Adrenal gland (tissue), 12 donors: ENCODE results near the gene MDP1. TPM values are rescaled to one million over a fixed set of nuclear protein-coding genes. Genes with fewer than 3 reads are reported as not detected.

Experiments used
- DNase-seq, 7 donors: peaks; one replicate each; pipeline ENCODE4 v3.0.0-alpha.2; 2019 to 2020
- H3K27ac ChIP-seq, 5 donors: fragments of 200-600 bp; sonication (generic) in 4 of 5; 1 replicate in 3 of 5; 2 replicates in 2 of 5; pipeline versions ENCODE4 v1.5.1 to v1.8.0; 2016 to 2020; ENCODE audit warnings: mild to moderate bottlenecking in 1 of 5
- H3K27me3 ChIP-seq: fragments of 200-600 bp; 2 replicates; pipeline ENCODE4 v1.8.0; 2021
- H3K36me3 ChIP-seq, 2 donors: fragments of 200-600 bp; replicated peaks in 1 of 2; 1 replicate in 1 of 2; 2 replicates in 1 of 2; pipeline versions ENCODE4 v1.5.1 to v1.8.0; 2018 to 2022
- H3K4me1 ChIP-seq, 2 donors: fragments of 200-600 bp; replicated peaks in 1 of 2; 1 replicate in 1 of 2; 2 replicates in 1 of 2; pipeline versions ENCODE4 v1.5.1 to v1.8.0; 2018 to 2021
- H3K4me3 ChIP-seq, 4 donors: fragments of 200-600 bp; sonication (generic) in 3 of 4; one replicate each; pipeline ENCODE4 v1.5.1; 2016 to 2018
- H3K9me3 ChIP-seq, 3 donors: fragments of 200-600 bp; sonication (generic) in 1 of 3; replicated peaks in 1 of 3; 1 replicate in 2 of 3; 2 replicates in 1 of 3; pipeline versions ENCODE4 v1.5.1 to v1.8.0; 2016 to 2021
- POLR2A ChIP-seq, 2 donors: fragments of 450-650 bp; IDR thresholded peaks; one replicate each; pipeline ENCODE4 v1.6.1; 2017; ENCODE audit warnings: antibody characterized with exemption in 2 of 2, mild to moderate bottlenecking in 2 of 2, moderate library complexity in 1 of 2
- WGBS, 4 donors: extraction: QIAGEN DNeasy Blood & Tissue Kit in 2 of 4; methylation state at CpG; one replicate each; pipeline versions ENCODE4 v1.1.5 to v1.1.7; 2013 to 2017; 5-methylcytosine and 5-hydroxymethylcytosine counted together
- intact Hi-C, 2 donors: fragments of 100-400 bp; cut with DNase I; formaldehyde crosslinking; loops; one replicate each; pipeline versions ENCODE4 v1.14.1 to v1.15.0; 2022 to 2023
- polyA plus RNA-seq, 3 donors: library from polyadenylated mRNA; stranded (reverse); fragments of 200-250 nt in 2 of 3; fragments of 350-450 nt in 1 of 3; fragmentation: Illumina TruSeq in 1 of 3; extraction: RNeasy Lipid Tissue Mini Kit (QIAGEN cat#74804) in 1 of 3; gene quantifications; one replicate each; pipeline ENCODE4 v1.2.3, GENCODE V29; 2013 to 2014
- total RNA-seq, 9 donors: library from RNA; depleted of rRNA in 4 of 9; stranded (reverse); fragments of >200 nt in 4 of 9; fragments of 120-200 nt in 1 of 9; fragmentation: NEBNext Ultra II Directional in 1 of 9; extraction: Animal tissue kit (Norgen Biotek cat#: 25700) in 1 of 9; gene quantifications; one replicate each; pipeline versions ENCODE4 v1.1.0 to v1.2.4, GENCODE V29; 2013 to 2023
- TF ChIP-seq, protein P1 (sequence below), 6 experiments: fragments of 450-650 bp in 4 of 6; fragments of 200-600 bp in 2 of 6; sonication (generic) in 1 of 6; IDR thresholded peaks; 1 replicate in 5 of 6; 2 replicates in 1 of 6; pipeline versions ENCODE4 v1.5.1 to v1.8.0; 2016 to 2021; ENCODE audit warnings: antibody characterized with exemption in 6 of 6, mild to moderate bottlenecking in 2 of 6, moderate library complexity in 1 of 6
- donor health status: healthy with polysubstance abuse.
- donor health status: Bipolar disorder and iron deficiency.
- donor health status: DM: yes; HTN: yes; CAD: no.
- donor health status: DM: no; HTN: no; CAD: no.
- donor health status: DM: no; HTN: no; CAD: no.
- donor health status: DM: yes; HTN: yes; CAD: no.

MDP1 gene
- total and polyA plus RNA-seq, 12 donors, result 20.3 to 53.7 (median 33.6) TPM

DNA sequence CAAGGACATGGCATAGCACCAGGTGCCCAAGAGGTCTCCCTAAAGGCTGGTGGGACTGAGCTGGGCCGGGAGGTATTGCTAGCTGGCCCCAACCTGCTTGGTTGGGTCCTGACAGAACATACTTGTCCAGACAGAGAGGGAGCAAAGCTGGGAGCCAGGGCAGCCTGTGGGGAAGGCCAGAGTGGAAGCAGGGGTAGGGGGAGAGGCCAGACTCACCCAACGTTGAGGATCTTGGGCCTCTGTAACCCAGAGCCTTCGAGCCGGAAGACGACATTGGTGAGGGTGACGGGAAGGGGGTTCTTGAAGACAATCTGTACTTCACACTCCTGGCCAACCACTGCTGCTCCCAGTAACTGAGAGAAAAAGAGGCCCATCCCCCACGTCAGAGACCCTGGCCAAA lies 38.1 kb upstream of the MDP1 start:
- no peak overlapping the region for H3K4me3 ChIP-seq
- DNase-seq, result no peak
- no peaks in the 10 kb centered on the region for H3K27me3 ChIP-seq
- 79 to 85% (median 82%) methylated on average over 6 to 7 of the region's 7 CpGs for WGBS, 4 donors
- TF ChIP-seq POLR2A (IDR thresholded peaks at IDR 0.05), result no peak
- TF ChIP-seq, protein P1, sequence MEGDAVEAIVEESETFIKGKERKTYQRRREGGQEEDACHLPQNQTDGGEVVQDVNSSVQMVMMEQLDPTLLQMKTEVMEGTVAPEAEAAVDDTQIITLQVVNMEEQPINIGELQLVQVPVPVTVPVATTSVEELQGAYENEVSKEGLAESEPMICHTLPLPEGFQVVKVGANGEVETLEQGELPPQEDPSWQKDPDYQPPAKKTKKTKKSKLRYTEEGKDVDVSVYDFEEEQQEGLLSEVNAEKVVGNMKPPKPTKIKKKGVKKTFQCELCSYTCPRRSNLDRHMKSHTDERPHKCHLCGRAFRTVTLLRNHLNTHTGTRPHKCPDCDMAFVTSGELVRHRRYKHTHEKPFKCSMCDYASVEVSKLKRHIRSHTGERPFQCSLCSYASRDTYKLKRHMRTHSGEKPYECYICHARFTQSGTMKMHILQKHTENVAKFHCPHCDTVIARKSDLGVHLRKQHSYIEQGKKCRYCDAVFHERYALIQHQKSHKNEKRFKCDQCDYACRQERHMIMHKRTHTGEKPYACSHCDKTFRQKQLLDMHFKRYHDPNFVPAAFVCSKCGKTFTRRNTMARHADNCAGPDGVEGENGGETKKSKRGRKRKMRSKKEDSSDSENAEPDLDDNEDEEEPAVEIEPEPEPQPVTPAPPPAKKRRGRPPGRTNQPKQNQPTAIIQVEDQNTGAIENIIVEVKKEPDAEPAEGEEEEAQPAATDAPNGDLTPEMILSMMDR (IDR thresholded peaks at IDR 0.05), result no peak
- no peaks in the 10 kb centered on the region for H3K36me3 ChIP-seq
- intact Hi-C loops, result no loop called here
- no peak overlapping the region for H3K27ac ChIP-seq
- H3K9me3 ChIP-seq, result no peaks in the 10 kb centered on the region
- no peaks in the 10 kb centered on the region for H3K4me1 ChIP-seq

DNA sequence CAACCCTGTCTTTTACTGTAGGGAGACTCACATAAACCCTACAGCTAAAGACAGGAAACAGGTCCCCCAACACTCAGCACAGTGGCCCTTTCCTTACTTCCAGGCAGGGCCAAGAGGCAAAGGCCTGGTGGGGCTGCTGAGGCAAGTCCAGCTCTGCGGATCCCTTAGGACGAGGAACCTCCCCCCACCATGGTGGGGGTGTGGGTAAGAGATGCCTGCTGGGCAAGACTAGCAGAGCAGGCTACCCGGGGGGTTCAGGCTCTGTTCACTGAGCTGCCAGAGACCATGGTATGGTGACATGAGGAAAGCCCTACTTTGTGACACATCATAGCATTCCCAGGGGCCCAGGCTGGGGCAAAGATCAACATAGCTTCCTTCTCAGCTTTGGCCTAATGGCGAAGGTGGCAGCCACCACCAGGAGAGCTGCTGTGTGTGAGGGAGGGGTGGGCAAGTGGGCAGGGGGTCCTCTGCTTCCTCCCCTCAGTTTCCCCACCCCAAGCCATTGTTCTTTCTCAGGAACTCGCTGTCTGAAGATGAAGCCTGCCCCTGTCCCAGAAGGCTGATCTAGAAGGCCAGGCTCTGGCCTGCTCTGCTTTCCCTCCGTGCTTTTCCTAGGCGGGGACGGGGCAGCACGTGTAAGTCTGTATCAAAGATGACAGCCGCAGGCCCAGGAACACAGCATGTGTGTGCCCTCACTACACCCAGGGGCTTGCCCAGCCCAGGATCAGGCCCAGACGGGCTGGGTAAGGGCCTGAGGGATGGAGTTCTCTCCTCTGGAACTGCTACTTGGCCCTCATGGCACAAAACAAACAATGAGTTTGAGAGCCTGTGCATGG lies 36.6 kb upstream of the MDP1 start:
- intact Hi-C loops, result no loop called here
- no peak overlapping the region for H3K27ac ChIP-seq
- H3K4me1 ChIP-seq, result no peaks in the 10 kb centered on the region
- no peaks in the 10 kb centered on the region for H3K36me3 ChIP-seq
- H3K27me3 ChIP-seq, result no peaks in the 10 kb centered on the region
- 80 to 84% (median 83%) methylated on average over 8 to 11 of the region's 11 CpGs for WGBS, 4 donors
- H3K4me3 ChIP-seq, result no peak overlapping the region
- no peaks in the 10 kb centered on the region for H3K9me3 ChIP-seq
- DNase-seq, result no peak
- TF ChIP-seq POLR2A (IDR thresholded peaks at IDR 0.05), result no peak
- TF ChIP-seq, protein P1 (IDR thresholded peaks at IDR 0.05), result no peak

DNA sequence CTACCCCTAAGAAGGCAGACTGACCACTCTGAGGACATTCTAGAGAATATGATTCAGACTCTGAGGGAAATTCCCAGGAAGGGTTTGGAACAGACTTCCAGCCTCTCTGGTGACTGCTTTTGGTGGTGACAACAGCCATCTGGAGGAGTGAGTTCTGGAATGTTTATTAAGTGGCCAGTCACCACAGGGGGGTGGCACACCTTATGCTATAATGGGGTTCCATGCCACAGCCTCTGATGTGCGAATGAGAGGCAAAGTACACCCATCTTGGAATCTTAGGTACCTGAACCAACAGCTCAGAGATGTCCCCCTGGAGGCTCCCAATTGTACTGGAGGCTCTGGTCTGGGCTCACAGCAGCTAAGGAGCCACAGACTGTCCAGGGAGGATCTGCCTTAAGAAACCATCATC lies 36.0 kb upstream of the MDP1 start:
- Histone ChIP-seq H3K9me3 (no peaks in the 10 kb centered on the region), H3K4me1 (no peaks in the 10 kb centered on the region), H3K27ac (no peak overlapping the region), H3K27me3 (no peaks in the 10 kb centered on the region), H3K36me3 (no peaks in the 10 kb centered on the region), H3K4me3 (no peak overlapping the region)
- DNase-seq, result no peak
- intact Hi-C loops, result no loop called here
- no peak for TF ChIP-seq POLR2A (IDR thresholded peaks at IDR 0.05)
- TF ChIP-seq, protein P1 (IDR thresholded peaks at IDR 0.05), result no peak
- WGBS, 4 donors, result 91 to 100% (median 98%) methylated on average over 1 of the region's 1 CpG

DNA sequence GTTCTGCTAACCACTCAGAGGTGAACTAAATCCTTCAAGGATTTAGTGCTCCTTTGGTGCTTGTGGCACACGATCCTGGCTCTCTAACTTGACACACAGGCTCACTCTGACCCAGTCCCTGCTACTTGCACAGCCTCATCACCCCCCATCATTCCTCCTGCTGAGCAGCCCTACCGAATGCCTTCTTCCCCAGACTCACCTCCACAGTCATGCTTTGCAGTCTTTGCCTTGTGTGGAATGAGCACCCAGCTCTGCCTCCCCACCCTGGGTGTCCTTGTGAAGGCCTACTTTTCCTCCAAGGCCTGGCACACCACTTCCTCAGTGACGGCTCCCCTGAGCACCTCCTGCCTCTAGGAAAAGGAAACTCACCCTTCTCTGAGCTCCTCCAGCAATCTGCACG lies 34.5 kb upstream of the MDP1 start:
- Histone ChIP-seq H3K36me3 (no peaks in the 10 kb centered on the region), H3K9me3 (no peaks in the 10 kb centered on the region), H3K27me3 (no peaks in the 10 kb centered on the region), H3K27ac (no peak overlapping the region), H3K4me3 (no peak overlapping the region), H3K4me1 (no peaks in the 10 kb centered on the region)
- DNase-seq, result no peak
- TF ChIP-seq, protein P1 (IDR thresholded peaks at IDR 0.05), result no peak
- TF ChIP-seq POLR2A (IDR thresholded peaks at IDR 0.05), result no peak
- 57 to 72% (median 62%) methylated on average over 4 of the region's 4 CpGs for WGBS, 4 donors
- intact Hi-C loops, result no loop called here
